HUES48 (cell line): ENCODE results near the gene SFT2D2.

Experiments used
- H3K27ac ChIP-seq: one replicate; pipeline ENCODE4 v1.7.0; 2013; ENCODE audit warnings: low read depth, low read length, inconsistent platforms
- H3K27me3 ChIP-seq: 2 replicates; pipeline ENCODE4 v1.6.1; 2013; ENCODE audit warnings: mild to moderate bottlenecking, low read length; ENCODE audit not compliant: control insufficient read depth, insufficient read depth
- H3K36me3 ChIP-seq: 2 replicates; pipeline ENCODE4 v1.6.1; 2013; ENCODE audit warnings: low read length; ENCODE audit not compliant: control insufficient read depth, insufficient read depth
- H3K4me1 ChIP-seq: 2 replicates; pipeline ENCODE4 v1.6.1; 2013; ENCODE audit warnings: mild to moderate bottlenecking, low read length; ENCODE audit not compliant: control insufficient read depth, insufficient read depth
- H3K4me3 ChIP-seq: 2 replicates; pipeline ENCODE4 v1.5.1; 2013; ENCODE audit warnings: mild to moderate bottlenecking, low read depth, low read length
- H3K9ac ChIP-seq: 2 replicates; pipeline ENCODE4 v1.6.1; 2013; ENCODE audit warnings: mild to moderate bottlenecking, low read depth, low read length, moderate library complexity
- H3K9me3 ChIP-seq: 2 replicates; pipeline ENCODE4 v1.6.1; 2013; ENCODE audit warnings: low read length; ENCODE audit not compliant: control insufficient read depth, insufficient read depth

SFT2D2 gene

DNA sequence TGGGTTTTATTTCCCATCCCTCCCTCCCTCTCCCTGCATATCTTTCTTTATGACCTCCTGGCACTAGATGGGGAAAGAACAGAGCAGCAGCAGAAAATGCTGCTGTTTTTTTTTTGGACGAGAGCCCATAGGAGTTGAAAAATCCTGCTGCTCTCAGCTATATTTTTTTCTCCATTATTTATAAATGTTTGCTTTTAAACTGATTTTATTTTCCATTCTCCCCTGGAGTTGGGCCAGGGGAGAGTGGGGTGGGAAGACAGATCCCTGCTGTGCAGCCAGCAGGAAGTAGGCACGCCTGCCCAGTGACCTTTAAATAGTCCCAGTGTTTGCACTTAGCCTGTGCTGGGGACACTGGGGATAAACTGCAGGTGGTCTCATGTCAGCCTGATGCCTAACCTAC is 17.4 kb downstream of the SFT2D2 start:
- Histone ChIP-seq H3K36me3 (peaks cover 47% of the 10 kb centered on the region), H3K27ac (no peak overlapping the region), H3K27me3 (no peaks in the 10 kb centered on the region), H3K9me3 (no peaks in the 10 kb centered on the region), H3K4me3 (no peak overlapping the region), H3K9ac (no peak overlapping the region), H3K4me1 (no peaks in the 10 kb centered on the region; the same call in 1 of the 2 replicates)

DNA sequence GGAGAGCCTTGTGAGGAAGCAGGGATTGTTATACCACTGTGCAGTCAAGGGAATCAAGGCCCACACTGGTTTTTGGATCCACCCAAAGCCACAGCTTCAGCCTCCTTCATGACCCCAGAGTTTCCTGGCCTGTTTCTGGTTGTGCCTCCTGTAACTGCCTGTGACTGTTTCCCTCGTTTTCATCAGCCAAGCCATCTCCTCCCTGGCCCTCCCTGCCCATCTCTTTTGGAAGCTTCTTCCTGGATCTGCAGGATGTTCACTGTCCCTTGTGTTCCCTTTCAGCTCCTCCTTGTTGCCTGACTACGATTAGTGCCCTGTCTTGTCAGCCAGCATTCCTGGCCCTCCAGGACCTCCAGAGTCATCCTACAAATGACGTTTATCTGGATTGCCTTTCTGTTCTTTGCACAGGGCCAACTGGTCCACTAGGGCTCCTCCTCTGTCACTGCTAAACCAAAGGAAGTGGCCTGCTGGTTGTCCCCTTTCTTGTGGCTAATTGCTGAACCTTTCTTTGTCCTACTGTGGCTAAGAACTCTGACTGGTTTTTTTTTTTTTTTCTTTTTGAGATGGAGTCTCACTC is 17.9 kb downstream of the SFT2D2 start:
- H3K36me3 ChIP-seq: peaks cover 45% of the 10 kb centered on the region
- no peak overlapping the region for H3K4me3 ChIP-seq
- no peaks in the 10 kb centered on the region; the same call in 1 of the 2 replicates for H3K4me1 ChIP-seq
- H3K9me3 ChIP-seq: no peaks in the 10 kb centered on the region
- no peak overlapping the region for H3K27ac ChIP-seq
- no peaks in the 10 kb centered on the region for H3K27me3 ChIP-seq
- no peak overlapping the region for H3K9ac ChIP-seq

DNA sequence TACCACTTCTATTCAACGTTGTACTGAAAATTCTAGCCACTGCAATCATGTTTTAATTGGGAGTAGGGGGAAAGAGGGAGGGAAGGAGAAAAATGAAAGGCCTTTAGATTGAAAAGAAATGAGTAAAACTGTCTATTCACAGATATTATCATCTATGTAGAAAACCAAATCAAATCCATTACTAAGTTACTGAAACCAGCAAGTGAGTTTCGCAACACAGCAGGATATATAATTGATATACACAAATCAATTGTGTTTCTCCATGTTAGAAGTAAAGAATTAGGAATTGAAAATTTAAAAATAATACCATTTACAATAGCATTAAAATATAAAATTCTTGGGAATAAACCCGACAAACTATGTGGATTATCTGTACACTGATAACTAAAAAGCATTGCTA is 19.2 kb downstream of the SFT2D2 start:
- peaks cover 2% of the 10 kb centered on the region; the same call in 1 of the 2 replicates for H3K4me1 ChIP-seq
- no peak overlapping the region for H3K27ac ChIP-seq
- H3K27me3 ChIP-seq: no peaks in the 10 kb centered on the region
- no peak overlapping the region for H3K9ac ChIP-seq
- no peak overlapping the region for H3K4me3 ChIP-seq
- H3K9me3 ChIP-seq: no peaks in the 10 kb centered on the region
- peaks cover 44% of the 10 kb centered on the region for H3K36me3 ChIP-seq

DNA sequence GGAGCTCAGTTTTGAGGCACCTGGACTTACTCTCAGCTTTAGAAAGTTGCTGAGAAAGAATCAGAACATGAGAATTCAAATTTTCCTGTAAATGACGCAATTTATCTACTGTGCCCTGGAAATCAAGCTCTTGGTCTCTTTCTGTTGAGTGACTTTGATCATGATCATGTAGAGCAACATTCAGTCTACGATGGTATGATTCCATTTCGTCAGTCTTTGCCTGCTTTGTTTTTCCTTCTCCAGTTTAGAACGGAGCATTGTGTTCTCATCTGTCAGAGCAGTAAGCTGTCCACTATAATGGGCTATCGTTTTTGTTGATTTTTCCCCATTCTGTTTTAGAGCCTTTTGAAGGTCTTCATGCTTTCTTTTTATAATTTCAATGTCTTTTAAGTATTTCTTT is 20.7 kb downstream of the SFT2D2 start:
- Histone ChIP-seq H3K9me3 (no peaks in the 10 kb centered on the region), H3K27ac (no peak overlapping the region), H3K36me3 (peaks cover 47% of the 10 kb centered on the region), H3K9ac (no peak overlapping the region), H3K4me1 (peaks cover 5% of the 10 kb centered on the region; the same call in 1 of the 2 replicates), H3K27me3 (no peaks in the 10 kb centered on the region), H3K4me3 (no peak overlapping the region)

DNA sequence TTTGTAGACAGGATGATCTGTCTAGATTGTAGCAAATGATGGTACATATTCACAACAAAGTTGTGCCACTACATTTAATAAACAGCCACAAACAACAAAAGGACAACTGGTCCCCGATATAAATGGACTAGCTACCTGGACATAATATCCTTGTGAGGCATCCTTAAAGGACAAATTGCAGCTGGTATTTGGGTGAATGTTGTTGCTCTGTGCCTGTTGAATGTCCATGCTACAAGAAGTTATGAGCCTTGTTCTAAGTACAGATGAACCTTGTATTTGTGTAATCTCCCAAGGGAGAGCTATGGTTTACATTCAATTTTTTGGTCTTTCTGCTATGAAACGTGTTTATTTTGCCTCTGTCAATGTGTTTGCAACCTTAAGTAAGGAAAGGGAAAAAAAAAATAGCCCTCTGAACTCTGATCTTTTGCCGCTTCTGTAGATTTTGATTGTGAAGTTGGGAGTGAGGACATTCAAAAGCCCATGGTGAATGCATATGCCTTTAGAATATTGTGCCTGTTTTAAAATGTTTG is 26.5 kb downstream of the SFT2D2 start:
- Histone ChIP-seq H3K9me3 (peaks cover 21% of the 10 kb centered on the region), H3K4me3 (no peak overlapping the region), H3K4me1 (0 out of 2 replicates have a peak, but pooled peaks cover 5% of the 10 kb centered on the region), H3K27me3 (no peaks in the 10 kb centered on the region), H3K27ac (no peak overlapping the region), H3K9ac (no peak overlapping the region), H3K36me3 (peaks cover 8% of the 10 kb centered on the region)

DNA sequence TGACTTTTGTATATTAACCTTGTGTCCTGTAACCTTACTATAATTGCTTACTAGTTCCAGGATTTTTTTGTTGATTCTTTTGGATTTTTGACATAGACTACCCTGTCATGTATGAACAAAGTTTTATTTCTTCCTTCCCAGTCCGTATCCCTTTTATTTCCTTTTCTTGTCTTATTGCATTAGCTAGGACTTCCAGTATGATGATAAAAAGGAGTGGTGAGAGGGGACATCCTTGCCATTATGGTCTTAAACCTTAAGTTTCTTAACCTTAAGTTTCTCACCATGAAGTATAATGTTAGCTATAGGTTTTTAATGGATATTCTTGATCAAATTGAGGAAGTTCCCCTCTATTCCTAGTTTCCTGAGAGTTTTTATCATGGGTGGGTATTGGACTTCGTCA is 30.4 kb downstream of the SFT2D2 start:
- Histone ChIP-seq H3K27ac (no peak overlapping the region), H3K9me3 (peaks cover 27% of the 10 kb centered on the region), H3K4me3 (no peak overlapping the region), H3K27me3 (no peaks in the 10 kb centered on the region), H3K4me1 (peaks cover 9% of the 10 kb centered on the region), H3K9ac (no peak overlapping the region), H3K36me3 (no peaks in the 10 kb centered on the region; the same call in 1 of the 2 replicates)

DNA sequence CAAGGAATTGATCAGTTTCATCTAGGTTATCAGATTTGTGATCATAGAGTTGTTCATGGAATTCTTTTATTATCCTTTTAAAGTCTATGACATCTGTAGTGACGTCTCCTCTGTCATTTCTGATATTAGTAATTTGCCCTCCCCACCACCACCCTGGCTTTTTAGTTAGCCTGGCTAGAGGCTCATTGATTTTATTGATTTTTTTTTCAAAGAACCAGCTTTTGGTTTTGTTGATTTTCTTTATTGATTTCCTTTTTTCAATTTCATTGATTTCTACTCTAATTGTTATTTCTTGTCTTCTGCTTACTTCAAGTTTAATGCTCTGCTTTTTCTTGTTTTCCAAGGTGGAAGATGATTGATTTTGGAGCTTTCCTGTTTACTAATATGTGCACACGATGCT is 31.6 kb downstream of the SFT2D2 start:
- no peaks in the 10 kb centered on the region; the same call in 1 of the 2 replicates for H3K36me3 ChIP-seq

DNA sequence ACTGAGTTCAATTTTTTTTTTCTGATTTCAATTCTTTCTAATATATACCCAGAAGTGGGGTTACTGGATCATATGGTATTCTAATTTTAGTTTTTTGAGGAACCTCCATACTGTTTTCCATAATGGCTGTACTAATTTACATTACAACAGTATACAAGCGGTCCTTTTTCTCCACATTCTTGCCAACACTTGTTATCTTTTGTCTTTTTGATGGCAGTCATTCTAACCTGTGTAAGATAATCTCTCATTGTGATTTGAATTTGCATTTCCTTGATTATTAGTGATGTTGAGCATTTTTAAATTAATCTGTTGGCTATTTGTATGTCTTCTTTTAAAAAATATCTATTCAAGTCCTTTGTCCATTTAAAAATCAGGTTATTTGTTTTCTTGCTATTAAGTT is 33.8 kb downstream of the SFT2D2 start:
- H3K4me3 ChIP-seq: no peak overlapping the region
- H3K36me3 ChIP-seq: no peaks in the 10 kb centered on the region; the same call in 1 of the 2 replicates
- H3K9me3 ChIP-seq: peaks cover 29% of the 10 kb centered on the region
- peaks cover 9% of the 10 kb centered on the region for H3K4me1 ChIP-seq
- H3K9ac ChIP-seq: no peak overlapping the region
- H3K27ac ChIP-seq: no peak overlapping the region
- no peaks in the 10 kb centered on the region for H3K27me3 ChIP-seq

More for the DNA sequence above, 31.6 kb downstream of the SFT2D2 start:
- H3K27ac ChIP-seq: no peak overlapping the region
- peaks cover 27% of the 10 kb centered on the region for H3K9me3 ChIP-seq
- no peak overlapping the region for H3K4me3 ChIP-seq
- peaks cover 9% of the 10 kb centered on the region for H3K4me1 ChIP-seq
- H3K9ac ChIP-seq: no peak overlapping the region
- no peaks in the 10 kb centered on the region for H3K27me3 ChIP-seq

DNA sequence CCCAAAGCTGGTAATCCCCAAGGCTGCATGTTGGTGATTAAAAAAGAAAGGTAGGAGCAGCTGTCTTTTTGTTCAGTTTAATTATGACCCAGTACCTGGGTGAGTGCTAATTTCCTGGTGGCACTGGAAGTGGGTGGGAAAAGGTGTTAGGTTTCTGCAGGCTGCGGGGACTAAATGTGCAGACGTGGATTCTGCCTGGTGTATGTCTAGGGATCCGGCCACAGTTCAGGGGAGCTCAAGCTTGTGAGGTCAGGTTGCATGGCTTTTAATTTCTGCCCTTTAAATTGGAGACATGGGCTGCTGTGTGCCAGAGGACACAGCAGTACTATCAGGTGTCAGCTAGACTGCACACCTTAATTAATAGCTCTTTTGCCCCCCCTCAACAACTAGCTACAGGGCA is 34.6 kb downstream of the SFT2D2 start:
- no peaks in the 10 kb centered on the region for H3K27me3 ChIP-seq
- peaks cover 9% of the 10 kb centered on the region for H3K4me1 ChIP-seq
- H3K9me3 ChIP-seq: peaks cover 26% of the 10 kb centered on the region
- H3K9ac ChIP-seq: no peak overlapping the region
- no peaks in the 10 kb centered on the region; the same call in 1 of the 2 replicates for H3K36me3 ChIP-seq
- no peak overlapping the region for H3K4me3 ChIP-seq
- no peak overlapping the region for H3K27ac ChIP-seq

DNA sequence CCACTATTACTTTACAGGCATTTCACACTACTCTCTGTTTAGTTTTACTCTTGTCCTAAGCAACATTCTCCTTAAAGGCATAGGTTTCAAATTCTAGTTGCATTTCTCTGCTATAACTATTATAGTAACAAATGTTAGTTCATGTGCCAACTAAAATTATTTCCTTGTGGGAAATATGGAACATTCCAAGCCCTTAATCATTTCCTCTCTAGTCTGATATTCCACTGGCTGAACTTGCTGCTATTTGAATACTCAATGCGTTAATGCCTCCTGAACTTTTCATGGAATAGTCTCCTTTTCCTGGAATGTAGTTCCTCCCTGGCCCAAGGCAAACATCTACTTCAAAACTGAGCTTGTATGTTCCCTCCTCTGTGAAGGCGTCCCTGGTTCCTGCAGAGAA is 35.6 kb downstream of the SFT2D2 start:
- no peak overlapping the region for H3K27ac ChIP-seq
- H3K27me3 ChIP-seq: no peaks in the 10 kb centered on the region
- no peak overlapping the region for H3K9ac ChIP-seq
- H3K4me1 ChIP-seq: peaks cover 9% of the 10 kb centered on the region
- no peaks in the 10 kb centered on the region; the same call in 1 of the 2 replicates for H3K36me3 ChIP-seq
- H3K9me3 ChIP-seq: peaks cover 17% of the 10 kb centered on the region
- H3K4me3 ChIP-seq: no peak overlapping the region

DNA sequence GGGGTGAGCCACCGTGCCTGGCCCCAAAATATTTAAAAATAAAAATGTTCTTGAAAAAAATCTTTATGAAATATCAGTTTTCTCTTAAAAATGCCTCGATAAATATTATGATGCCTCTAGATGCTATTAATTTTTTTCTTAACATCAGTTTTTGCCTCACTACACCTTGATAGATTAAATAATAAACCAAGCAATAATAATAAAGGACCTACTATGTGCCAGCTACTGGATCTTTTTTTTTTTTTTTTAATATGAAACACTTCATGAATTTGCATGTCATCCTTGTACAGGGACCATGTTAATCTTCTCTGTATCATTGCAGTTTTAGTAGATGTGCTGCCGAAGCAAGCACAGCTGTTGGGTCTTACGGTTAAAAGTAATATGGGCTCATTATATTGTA is 37.3 kb downstream of the SFT2D2 start:
- peaks cover 9% of the 10 kb centered on the region for H3K4me1 ChIP-seq

More for the DNA sequence above, 37.3 kb downstream of the SFT2D2 start:
- H3K9ac ChIP-seq: no peak overlapping the region
- no peaks in the 10 kb centered on the region for H3K36me3 ChIP-seq
- H3K4me3 ChIP-seq: no peak overlapping the region
- H3K27ac ChIP-seq: no peak overlapping the region
- H3K27me3 ChIP-seq: no peaks in the 10 kb centered on the region
- 0 out of 2 replicates have a peak, but pooled peaks cover 5% of the 10 kb centered on the region for H3K9me3 ChIP-seq
